Transverse colon (tissue), 4 donors: ENCODE results near the gene DCTN2. TPM values are rescaled to one million over a fixed set of nuclear protein-coding genes. Genes with fewer than 3 reads are reported as not detected.
"Not testable (repeated sequence)": the region's sequence is repeated elsewhere in the genome, so short reads cannot be mapped to it uniquely, and the experiment has no call there.

ENCODE experiments used
- DNase-seq: peaks from one replicate; pipeline ENCODE4 v3.0.0-alpha.2; 2019
- H3K27ac ChIP-seq, 4 donors: fragments of 200-600 bp; sonication (generic); 2 replicates each; pipeline ENCODE4 v1.5.1; 2016 to 2018; ENCODE audit warnings: inconsistent platforms in 4 of 4
- H3K27me3 ChIP-seq: fragments of 200-600 bp; sonication (generic); 2 replicates; pipeline ENCODE4 v1.5.1; 2017; ENCODE audit warnings: inconsistent platforms
- H3K36me3 ChIP-seq, 4 donors: fragments of 200-600 bp; sonication (generic); 2 replicates each; pipeline ENCODE4 v1.5.1; 2017 to 2019; ENCODE audit warnings: inconsistent platforms in 4 of 4
- H3K4me1 ChIP-seq, 4 donors: fragments of 200-600 bp; sonication (generic); 2 replicates each; pipeline ENCODE4 v1.5.1; 2017 to 2020; ENCODE audit warnings: inconsistent platforms in 4 of 4
- H3K4me3 ChIP-seq, 4 donors: fragments of 200-600 bp; sonication (generic); 1 replicate in 1 of 4; 2 replicates in 3 of 4; pipeline versions ENCODE4 v1.5.1 to v1.6.1; 2017 to 2019; ENCODE audit warnings: inconsistent platforms in 4 of 4
- H3K9me3 ChIP-seq, 2 donors: fragments of 200-600 bp; sonication (generic); 2 replicates each; pipeline ENCODE4 v1.5.1; 2017 to 2019; ENCODE audit warnings: inconsistent platforms in 2 of 2
- CTCF ChIP-seq, 5 experiments: fragments of 200-600 bp in 3 of 5; fragments of 450-650 bp in 2 of 5; sonication (generic) in 3 of 5; IDR thresholded peaks; 1 replicate in 2 of 5; 2 replicates in 3 of 5; pipeline ENCODE4 v1.5.1; 2016 to 2017; ENCODE audit warnings: antibody characterized with exemption in 5 of 5, inconsistent platforms in 3 of 5, mild to moderate bottlenecking in 2 of 5, moderate library complexity in 1 of 5
- EP300 ChIP-seq: sonication (generic); formaldehyde crosslinking; IDR thresholded peaks from one replicate; pipeline ENCODE4 v1.6.1; 2017; ENCODE audit warnings: antibody characterized with exemption, low read depth
- POLR2A ChIP-seq: fragments of 450-650 bp; IDR thresholded peaks from one replicate; pipeline ENCODE4 v1.6.1; 2016; ENCODE audit warnings: antibody characterized with exemption, mild to moderate bottlenecking, moderate library complexity
- POLR2AphosphoS5 ChIP-seq, 3 donors: sonication (generic); formaldehyde crosslinking; IDR thresholded peaks; one replicate each; pipeline ENCODE4 v1.6.1; 2016; ENCODE audit warnings: antibody characterized with exemption in 3 of 3
- WGBS, 2 donors: methylation state at CpG; one replicate each; pipeline ENCODE4 v1.1.5; 2018; ENCODE audit warnings: low coverage in 1 of 2; 5-methylcytosine and 5-hydroxymethylcytosine counted together
- in situ Hi-C, 4 donors: fragments of 200-750 bp; cut with MboI; loops; one replicate each; pipeline versions ENCODE4 v1.15.0 to v1.15.1; 2017; ENCODE audit warnings: low sequenced_read_pairs in 3 of 4, low pct_ligation_motif_present in 1 of 4, low pct_unique_long_range_greater_than_20kb in 1 of 4
- intact Hi-C: fragments of 100-400 bp; cut with DNase I; formaldehyde crosslinking; loops from one replicate; pipeline ENCODE4 v1.15.1; 2023; ENCODE audit warnings: low total_unique reads
- total RNA-seq, 4 donors: library from RNA; depleted of rRNA; stranded (reverse); fragments of >200 nt; gene quantifications; one replicate each; pipeline ENCODE4 v1.1.0, GENCODE V29; 2016

DCTN2 gene
- total RNA-seq, 4 donors from 2014 or later = 154 to 344 (median 175) TPM

GRCh38 chr12:57590864-57591781 is 44.1 kb upstream of the DCTN2 start, which contains the start of gene PIP4K2C:
Gene PIP4K2C (plus strand): TSS chr12:57591192. CDS start chr12:57591290, 98 bp downstream.
- H3K27me3 ChIP-seq = peaks cover 8% of the 10 kb centered on the region
- intact Hi-C loops (no loop called here), in situ Hi-C loops (no loop called here)
- H3K4me1 ChIP-seq = peaks cover 7 to 20% (median 17%) of the 10 kb centered on the region in 4 donors
- peak within 1 kb of the TSS; percentile 74 to 91 (median 78) for H3K4me3 ChIP-seq
- DNase-seq = peak; percentile 90
- no peaks in the 10 kb centered on the region for H3K9me3 ChIP-seq
- TF ChIP-seq EP300 (no peak), POLR2A (peak; percentile 71), POLR2AphosphoS5 (IDR thresholded peaks at IDR 0.05) (peak; percentile 45 to 86 (median 76)), CTCF (IDR thresholded peaks at IDR 0.05) (peak in 1 of 5 experiments; percentile 6)
- H3K27ac ChIP-seq = peak within 1 kb of the TSS; percentile 81 to 89 (median 85)
- no peaks in the 10 kb centered on the region for H3K36me3 ChIP-seq
- WGBS, 2 donors = 2 to 4% methylated on average over 10 to 47 of the region's 69 CpGs

GRCh38 chr12:57590479-57590863 is 43.5 kb upstream of the DCTN2 start:
- Histone ChIP-seq H3K4me1 (peaks cover 7 to 20% (median 17%) of the 10 kb centered on the region in 4 donors), H3K27me3 (peaks cover 14% of the 10 kb centered on the region), H3K27ac (peak overlapping the region; percentile 81 to 89 (median 85)), H3K9me3 (no peaks in the 10 kb centered on the region), H3K4me3 (peak overlapping the region; percentile 74 to 91 (median 78)), H3K36me3 (no peaks in the 10 kb centered on the region)
- in situ Hi-C loops (no loop called here), intact Hi-C loops (no loop called here)
- WGBS, 2 donors = 0 to 8% methylated on average over 1 to 2 of the region's 2 CpGs
- no peak for DNase-seq
- TF ChIP-seq POLR2AphosphoS5 (IDR thresholded peaks at IDR 0.05) (no peak), POLR2A (no peak), CTCF (IDR thresholded peaks at IDR 0.05) (no peak), EP300 (no peak)

- H3K36me3 ChIP-seq, H3K9me3 ChIP-seq, H3K27ac ChIP-seq, in situ Hi-C loops, DNase-seq, intact Hi-C loops, H3K4me3 ChIP-seq: not testable (repeated sequence)
- peaks cover 15% of the 10 kb centered on the region for H3K27me3 ChIP-seq
- WGBS, 2 donors = 85 to 87% methylated on average over 5 to 15 of the region's 15 CpGs
- H3K4me1 ChIP-seq = peaks cover 7 to 20% (median 17%) of the 10 kb centered on the region in 4 donors
Observed at GRCh38 chr12:57588951-57589610, 42.1 kb upstream of the DCTN2 start.

GRCh38 chr12:57586832-57587429 is 39.9 kb upstream of the DCTN2 start:
- Histone ChIP-seq H3K4me3 (no peak overlapping the region), H3K9me3 (no peaks in the 10 kb centered on the region), H3K27me3 (peaks cover 29% of the 10 kb centered on the region), H3K36me3 (no peaks in the 10 kb centered on the region), H3K27ac (no peak overlapping the region), H3K4me1 (peaks cover 1 to 11% (median 10%) of the 10 kb centered on the region in 4 donors)
- intact Hi-C loops (no loop called here), in situ Hi-C loops (no loop called here)
- DNase-seq = no peak
- 88 to 94% methylated on average over 3 of the region's 3 CpGs for WGBS, 2 donors
- TF ChIP-seq CTCF (IDR thresholded peaks at IDR 0.05) (no peak), POLR2A (no peak), EP300 (no peak), POLR2AphosphoS5 (IDR thresholded peaks at IDR 0.05) (no peak)
